HepG2 (cell line): ENCODE data around the gene CTNND2. TPM values are rescaled to one million over a fixed set of nuclear protein-coding genes. Genes with fewer than 3 reads are reported as not detected.

Source experiments
- ETV6 ChIP-seq: sonication (generic); formaldehyde crosslinking; conservative IDR thresholded peaks from 2 replicates; pipeline ENCODE4 v1.4.0; 2020; ENCODE audit warnings: missing genetic modification reagents
- HNF1B ChIP-seq: sonication (generic); formaldehyde crosslinking; IDR thresholded peaks from 2 replicates; pipeline ENCODE4 v1.5.1; 2020; ENCODE audit warnings: mild to moderate bottlenecking, moderate library complexity, missing genetic modification reagents
- SP5 ChIP-seq: IDR thresholded peaks from 2 replicates; pipeline ENCODE4 v1.6.1; 2016; ENCODE audit warnings: low read depth, borderline replicate concordance
- TCF7L2 ChIP-seq: IDR thresholded peaks from 2 replicates; pipeline ENCODE4 v1.6.1; 2011; ENCODE audit warnings: mild to moderate bottlenecking, low read depth, low read length, moderate library complexity
- ZBTB1 ChIP-seq: sonication (generic); formaldehyde crosslinking; IDR thresholded peaks from 2 replicates; pipeline ENCODE4 v1.4.0; 2020; ENCODE audit warnings: missing genetic modification reagents, borderline replicate concordance
- ZBTB21 ChIP-seq: sonication (generic); formaldehyde crosslinking; IDR thresholded peaks from 2 replicates; pipeline ENCODE4 v1.4.0; 2020; ENCODE audit warnings: missing genetic modification reagents
- ZNF136 ChIP-seq: sonication (generic); formaldehyde crosslinking; IDR thresholded peaks from 2 replicates; pipeline ENCODE4 v1.8.1; 2022; ENCODE audit warnings: low read depth, mild to moderate bottlenecking, moderate library complexity, missing genetic modification reagents
- ZNF598 ChIP-seq: sonication (generic); formaldehyde crosslinking; IDR thresholded peaks from 2 replicates; pipeline ENCODE4 v1.5.1; 2020; ENCODE audit warnings: mild to moderate bottlenecking, missing genetic modification reagents, borderline replicate concordance
- ZNF792 ChIP-seq: IDR thresholded peaks from 2 replicates; pipeline ENCODE4 v1.6.1; 2016
- polyA plus RNA-seq, 8 experiments: library from polyadenylated mRNA; depleted of rRNA in 3 of 8; stranded (reverse) in 7 of 8; unstranded in 1 of 8; fragments of >200 nt; fragmentation: Illumina TruSeq in 4 of 8; extraction: Trizol in 4 of 8; gene quantifications; 2 replicates each; pipeline versions ENCODE4 v1.2.1 to v1.2.3, GENCODE V29; 2011 to 2016; ENCODE audit warnings: low read depth in 4 of 8, missing spikeins in 1 of 8, mixed read lengths in 1 of 8; ENCODE audit not compliant: insufficient read depth in 1 of 8
- total RNA-seq, 5 experiments: library from RNA; depleted of rRNA; stranded (reverse); fragments of >200 nt; fragmentation: Illumina TruSeq; extraction: Trizol; gene quantifications; 2 replicates each; pipeline ENCODE4 v1.2.3, GENCODE V29; 2016; ENCODE audit warnings: low read depth in 1 of 5
- TF ChIP-seq, protein P1 (sequence below): sonication (generic); formaldehyde crosslinking; IDR thresholded peaks from one replicate; pipeline ENCODE4 v1.5.1; 2020; ENCODE audit warnings: mild to moderate bottlenecking, missing genetic modification reagents; ENCODE audit errors: not compliant biosample characterization

The CTNND2 gene
- total and polyA plus RNA-seq, 2 of the 13 experiments (the other 11 are each of a cell fraction or from before 2014, with no cell fraction given) = not detected

GRCh38 chr5:11902201-11902619, 2.0 kb downstream of the CTNND2 start (continued):
- TF ChIP-seq, protein P1, sequence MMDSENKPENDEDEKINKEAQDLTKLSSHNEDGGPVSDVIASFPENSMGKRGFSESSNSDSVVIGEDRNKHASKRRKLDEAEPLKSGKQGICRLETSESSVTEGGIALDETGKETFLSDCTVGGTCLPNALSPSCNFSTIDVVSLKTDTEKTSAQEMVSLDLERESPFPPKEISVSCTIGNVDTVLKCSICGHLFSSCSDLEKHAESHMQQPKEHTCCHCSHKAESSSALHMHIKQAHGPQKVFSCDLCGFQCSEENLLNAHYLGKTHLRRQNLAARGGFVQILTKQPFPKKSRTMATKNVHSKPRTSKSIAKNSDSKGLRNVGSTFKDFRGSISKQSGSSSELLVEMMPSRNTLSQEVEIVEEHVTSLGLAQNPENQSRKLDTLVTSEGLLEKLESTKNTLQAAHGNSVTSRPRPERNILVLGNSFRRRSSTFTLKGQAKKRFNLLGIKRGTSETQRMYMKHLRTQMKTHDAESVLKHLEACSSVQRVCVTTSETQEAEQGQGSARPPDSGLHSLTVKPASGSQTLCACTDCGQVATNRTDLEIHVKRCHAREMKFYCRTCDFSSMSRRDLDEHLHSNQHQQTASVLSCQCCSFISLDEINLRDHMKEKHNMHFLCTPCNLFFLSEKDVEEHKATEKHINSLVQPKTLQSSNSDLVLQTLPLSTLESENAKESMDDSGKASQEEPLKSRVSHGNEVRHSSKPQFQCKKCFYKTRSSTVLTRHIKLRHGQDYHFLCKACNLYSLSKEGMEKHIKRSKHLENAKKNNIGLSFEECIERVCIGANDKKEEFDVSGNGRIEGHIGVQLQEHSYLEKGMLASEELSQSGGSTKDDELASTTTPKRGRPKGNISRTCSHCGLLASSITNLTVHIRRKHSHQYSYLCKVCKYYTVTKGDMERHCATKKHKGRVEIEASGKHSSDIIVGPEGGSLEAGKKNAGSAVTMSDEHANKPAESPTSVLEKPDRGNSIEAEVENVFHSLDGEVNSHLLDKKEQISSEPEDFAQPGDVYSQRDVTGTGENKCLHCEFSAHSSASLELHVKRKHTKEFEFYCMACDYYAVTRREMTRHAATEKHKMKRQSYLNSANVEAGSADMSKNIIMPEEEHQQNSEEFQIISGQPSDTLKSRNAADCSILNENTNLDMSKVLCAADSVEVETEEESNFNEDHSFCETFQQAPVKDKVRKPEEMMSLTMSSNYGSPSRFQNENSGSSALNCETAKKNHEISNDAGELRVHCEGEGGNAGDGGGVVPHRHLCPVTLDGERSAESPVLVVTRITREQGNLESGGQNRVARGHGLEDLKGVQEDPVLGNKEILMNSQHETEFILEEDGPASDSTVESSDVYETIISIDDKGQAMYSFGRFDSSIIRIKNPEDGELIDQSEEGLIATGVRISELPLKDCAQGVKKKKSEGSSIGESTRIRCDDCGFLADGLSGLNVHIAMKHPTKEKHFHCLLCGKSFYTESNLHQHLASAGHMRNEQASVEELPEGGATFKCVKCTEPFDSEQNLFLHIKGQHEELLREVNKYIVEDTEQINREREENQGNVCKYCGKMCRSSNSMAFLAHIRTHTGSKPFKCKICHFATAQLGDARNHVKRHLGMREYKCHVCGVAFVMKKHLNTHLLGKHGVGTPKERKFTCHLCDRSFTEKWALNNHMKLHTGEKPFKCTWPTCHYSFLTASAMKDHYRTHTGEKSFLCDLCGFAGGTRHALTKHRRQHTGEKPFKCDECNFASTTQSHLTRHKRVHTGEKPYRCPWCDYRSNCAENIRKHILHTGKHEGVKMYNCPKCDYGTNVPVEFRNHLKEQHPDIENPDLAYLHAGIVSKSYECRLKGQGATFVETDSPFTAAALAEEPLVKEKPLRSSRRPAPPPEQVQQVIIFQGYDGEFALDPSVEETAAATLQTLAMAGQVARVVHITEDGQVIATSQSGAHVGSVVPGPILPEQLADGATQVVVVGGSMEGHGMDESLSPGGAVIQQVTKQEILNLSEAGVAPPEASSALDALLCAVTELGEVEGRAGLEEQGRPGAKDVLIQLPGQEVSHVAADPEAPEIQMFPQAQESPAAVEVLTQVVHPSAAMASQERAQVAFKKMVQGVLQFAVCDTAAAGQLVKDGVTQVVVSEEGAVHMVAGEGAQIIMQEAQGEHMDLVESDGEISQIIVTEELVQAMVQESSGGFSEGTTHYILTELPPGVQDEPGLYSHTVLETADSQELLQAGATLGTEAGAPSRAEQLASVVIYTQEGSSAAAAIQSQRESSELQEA (CRISPR knock-in tag) = no peak
- TF ChIP-seq ETV6 (CRISPR knock-in tag) (no peak), ZNF792 (CRISPR knock-in tag) (no peak), ZNF598 (no peak), ZNF136 (CRISPR knock-in tag) (no peak), HNF1B (no peak), SP5 (no peak), ZBTB21 (CRISPR knock-in tag) (no peak), TCF7L2 (no peak), ZBTB1 (no peak)
